LNCaP clone FGC (cell line): ENCODE measurements around the gene MKLN1.

Experiments used
- DNase-seq: peaks from one replicate; pipeline ENCODE4 v3.0.0-alpha.2; 2011; ENCODE audit warnings: low read depth
- H3K4me3 ChIP-seq: 2 replicates; pipeline ENCODE4 v1.5.1; 2011; ENCODE audit warnings: mild to moderate bottlenecking, low read depth, low read length, control low read depth
- CTCF ChIP-seq: IDR thresholded peaks from 2 replicates; pipeline ENCODE4 v1.5.1; 2012; ENCODE audit warnings: mild to moderate bottlenecking; ENCODE audit not compliant: control insufficient read depth, insufficient read depth; ENCODE audit errors: extremely low read depth

MKLN1 gene

DNA sequence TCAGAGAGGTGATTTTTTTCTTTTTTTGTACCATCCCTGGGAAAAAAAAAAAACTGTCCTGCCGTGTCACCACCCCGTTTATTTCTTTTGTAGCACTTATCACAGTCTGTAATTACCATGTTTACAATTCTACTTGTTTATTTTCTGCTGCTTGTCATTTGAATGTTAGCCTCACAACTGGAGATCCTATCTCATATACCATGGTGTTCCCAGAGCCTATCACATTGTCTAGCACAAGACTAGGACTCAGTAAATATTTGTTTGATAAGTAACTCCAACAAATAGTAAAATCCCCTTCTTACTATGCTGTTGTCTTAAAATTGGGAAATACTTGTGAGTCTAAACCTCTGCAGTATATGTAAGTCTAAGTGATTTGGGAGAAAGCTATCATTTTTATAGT lies 36.0 kb downstream of the MKLN1 start:
- DNase-seq = peak; percentile 89
- H3K4me3 ChIP-seq = 0 out of 2 replicates have a peak overlapping the region, but pooled peaks have one; percentile 3
- TF ChIP-seq CTCF = no peak

DNA sequence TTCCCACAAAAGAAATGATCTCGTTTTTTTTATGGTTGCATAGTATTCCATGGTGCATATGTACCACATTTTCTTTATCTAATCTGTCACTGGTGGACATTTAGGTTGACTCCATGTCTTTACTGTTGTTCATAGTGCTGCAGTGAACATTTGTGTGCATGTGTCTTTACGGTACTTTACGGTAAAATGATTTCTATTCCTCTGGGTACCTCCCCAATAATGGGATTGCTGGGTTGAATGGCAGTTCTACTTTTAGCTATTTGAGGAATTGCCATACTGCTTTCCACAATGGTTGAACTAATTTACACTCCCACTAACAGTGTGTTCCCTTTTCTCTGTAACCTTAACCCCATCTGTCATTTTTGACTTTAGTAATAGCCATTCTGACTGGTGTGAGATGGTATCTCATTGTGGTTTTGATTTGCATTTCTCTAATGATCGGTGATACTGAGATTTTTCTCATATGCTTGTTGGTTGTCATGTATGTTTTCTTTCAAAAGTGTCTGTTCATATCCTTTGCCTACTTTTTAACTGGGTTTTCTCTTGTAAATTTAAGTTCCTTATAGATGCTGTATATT lies 37.2 kb downstream of the MKLN1 start:
- no peak for DNase-seq
- H3K4me3 ChIP-seq = no peak overlapping the region

DNA sequence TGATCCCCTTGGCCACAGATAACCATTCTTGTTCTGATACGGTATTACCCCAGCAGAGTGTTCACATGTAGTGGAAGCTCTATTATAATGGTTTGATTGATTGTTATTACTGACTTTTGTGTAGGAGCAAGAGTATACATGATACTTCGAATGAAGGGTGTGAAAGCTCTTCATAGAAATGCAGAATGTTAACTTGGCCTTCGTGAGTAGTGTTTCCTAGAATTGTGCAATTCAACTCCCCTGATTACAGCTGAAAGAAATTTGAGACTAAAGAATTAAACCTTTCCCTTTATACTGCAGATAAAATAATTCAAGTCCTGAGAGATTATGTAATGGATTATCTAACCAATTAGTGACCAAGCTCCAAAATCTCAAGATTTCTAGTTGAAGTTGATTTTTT lies 38.2 kb downstream of the MKLN1 start:
- H3K4me3 ChIP-seq = no peak overlapping the region
- no peak for TF ChIP-seq CTCF
- DNase-seq = no peak

More for the DNA sequence above, 37.2 kb downstream of the MKLN1 start:
- no peak for TF ChIP-seq CTCF

- no peak for DNase-seq
- no peak for TF ChIP-seq CTCF
- no peak overlapping the region for H3K4me3 ChIP-seq
These were observed 41.7 kb downstream of the MKLN1 start for GRCh38 chr7:131369354-131369753.

- no peak overlapping the region for H3K4me3 ChIP-seq
- DNase-seq = no peak
- no peak for TF ChIP-seq CTCF
These were observed 42.9 kb downstream of the MKLN1 start for GRCh38 chr7:131370523-131370968.

GRCh38 chr7:131371411-131371810 lies 43.7 kb downstream of the MKLN1 start:
- no peak overlapping the region for H3K4me3 ChIP-seq
- no peak for DNase-seq
- no peak for TF ChIP-seq CTCF

DNA sequence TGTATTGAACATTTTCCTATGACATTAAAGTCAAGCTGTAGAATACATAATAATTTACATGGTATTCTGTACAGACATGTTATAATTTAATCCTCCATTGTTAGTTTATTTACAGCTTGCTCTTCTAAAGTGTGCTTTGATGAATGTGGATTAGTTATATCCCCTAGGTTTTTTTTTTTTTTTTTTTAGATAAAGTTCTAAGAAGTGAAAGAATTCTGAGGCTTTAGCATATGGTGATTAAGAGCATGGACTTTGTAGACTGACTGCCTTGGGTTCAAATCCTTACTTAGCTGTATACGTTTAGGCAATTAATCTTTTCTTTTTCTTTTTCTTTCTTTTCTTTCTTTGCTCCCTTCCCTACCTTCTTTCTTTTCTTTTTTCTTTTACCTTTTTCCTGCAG lies 44.9 kb downstream of the MKLN1 start:
- TF ChIP-seq CTCF = no peak
- no peak overlapping the region for H3K4me3 ChIP-seq
- DNase-seq = no peak
